D721Med (cell line): ENCODE data around the gene GIPC3.
A peak's percentile ranks its signal among the peaks of the same experiment; 100 is the strongest.

Source experiments
- DNase-seq: peaks from one replicate; pipeline ENCODE4 v3.0.0; 2011; ENCODE audit warnings: low spot score; ENCODE audit not compliant: insufficient read length
- FAIRE-seq: peaks from 2 replicates; lab custom pipeline; 2011; peaks lifted over from hg19 to GRCh38; lab: Jason Lieb, UNC
- CTCF ChIP-seq: IDR thresholded peaks from 2 replicates; pipeline ENCODE4 v1.5.1; 2012; ENCODE audit warnings: mild to moderate bottlenecking, control low read depth; ENCODE audit not compliant: insufficient read depth; ENCODE audit errors: missing control alignments

GIPC3 gene

GRCh38 chr19:3603121-3603811 lies 18.0 kb downstream of the GIPC3 start:
- DNase-seq: no peak
- TF ChIP-seq CTCF: no peak
- FAIRE-seq: no peak

- TF ChIP-seq CTCF: no peak
- DNase-seq: no peak
- no peak for FAIRE-seq
These were observed 19.1 kb downstream of the GIPC3 start for GRCh38 chr19:3604227-3604986.

DNA sequence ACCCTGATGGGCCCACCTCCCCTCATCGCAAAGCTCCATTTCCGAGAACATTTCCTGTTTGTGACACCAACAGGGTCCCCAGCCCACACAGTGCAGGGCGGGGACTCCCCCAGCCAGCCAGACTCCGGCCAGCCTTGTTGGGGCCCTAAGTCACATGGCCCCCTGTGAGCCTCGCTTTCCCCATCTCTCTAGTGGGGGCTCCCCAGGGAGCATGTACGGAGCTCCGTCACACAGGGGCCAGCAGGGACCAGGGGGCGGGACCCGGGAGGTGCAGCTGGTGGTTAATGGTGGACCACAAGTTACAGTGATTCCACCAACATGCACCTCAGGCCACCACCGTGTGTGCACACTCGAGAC lies 19.7 kb downstream of the GIPC3 start:
- no peak for FAIRE-seq

DNA sequence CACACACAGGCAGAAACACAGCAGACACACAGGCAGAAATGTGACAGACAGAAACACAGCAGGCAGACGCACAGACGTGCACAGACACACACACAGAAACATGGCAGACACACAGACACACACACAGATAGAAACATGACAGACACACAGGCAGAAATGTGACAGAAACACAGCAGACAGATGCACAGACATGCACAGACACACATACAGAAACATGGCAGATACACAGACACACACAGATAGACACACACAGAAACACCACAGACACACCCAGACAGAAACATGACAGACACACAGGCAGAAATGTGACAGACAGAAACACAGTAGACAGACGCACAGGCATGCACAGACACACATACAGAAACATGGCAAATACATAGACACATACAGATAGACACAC lies 20.1 kb downstream of the GIPC3 start:
- FAIRE-seq: no peak

More for the DNA sequence above, 19.7 kb downstream of the GIPC3 start:
- no peak for TF ChIP-seq CTCF
- DNase-seq: no peak

DNA sequence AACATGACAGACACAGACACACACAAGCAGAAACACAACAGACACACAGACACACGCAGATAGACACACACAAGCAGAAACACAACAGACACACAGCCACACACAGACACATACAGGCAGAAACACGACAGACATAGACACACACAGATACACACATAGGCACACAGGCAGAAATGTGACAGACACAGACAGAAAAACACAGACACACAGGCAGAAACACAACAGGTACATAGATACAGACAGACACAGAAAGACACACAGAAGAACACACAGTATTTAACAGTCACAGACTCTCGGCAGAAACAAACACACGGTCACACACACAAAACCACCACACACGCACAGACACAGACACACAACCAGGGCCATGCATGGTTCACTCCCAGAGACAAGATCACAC lies 20.5 kb downstream of the GIPC3 start:
- TF ChIP-seq CTCF: no peak
- FAIRE-seq: no peak
- no peak for DNase-seq

More for the DNA sequence above, 20.1 kb downstream of the GIPC3 start:
- no peak for DNase-seq
- no peak for TF ChIP-seq CTCF

- FAIRE-seq (no peak), DNase-seq (peak; percentile 64)
- TF ChIP-seq CTCF: no peak
These were observed 21.0 kb downstream of the GIPC3 start for GRCh38 chr19:3606174-3606689.
